GM12891 (cell line): ENCODE data around the gene C4orf50.

Source experiments
- POLR2A ChIP-seq: IDR thresholded peaks from 2 replicates; pipeline ENCODE4 v1.6.1; 2011; ENCODE audit warnings: low read depth, low read length, control low read depth
- POLR2AphosphoS5 ChIP-seq: IDR thresholded peaks from 2 replicates; pipeline ENCODE4 v1.6.1; 2011; ENCODE audit warnings: low read depth, low read length, control low read depth
- SPI1 ChIP-seq: IDR thresholded peaks from 2 replicates; pipeline ENCODE4 v1.6.1; 2011; ENCODE audit warnings: low read depth, low read length, control low read depth
- TAF1 ChIP-seq: IDR thresholded peaks from 2 replicates; pipeline ENCODE4 v1.6.1; 2011; ENCODE audit warnings: low read depth, low read length, control low read depth

DNA sequence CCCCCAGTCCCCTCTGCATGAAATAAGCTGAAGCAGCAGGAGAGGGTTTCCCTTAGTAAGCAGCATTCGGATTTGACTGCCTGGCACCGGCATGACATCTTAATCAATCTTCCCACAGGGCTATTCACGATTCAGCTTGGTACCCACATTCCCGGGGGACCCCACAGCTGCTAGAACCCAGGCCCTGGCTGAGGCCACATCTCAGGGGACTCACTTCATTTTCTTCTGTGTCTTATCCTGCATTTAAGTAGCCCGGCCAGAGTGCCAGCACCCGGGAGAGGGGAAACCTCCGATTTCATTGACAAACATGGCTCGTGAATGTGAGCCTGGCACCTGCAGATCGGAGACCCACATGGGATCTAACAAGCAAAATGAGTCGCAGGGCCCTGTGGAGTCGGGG lies 73.1 kb downstream of the C4orf50 start:
- TF ChIP-seq SPI1 (no peak), POLR2AphosphoS5 (no peak), POLR2A (no peak), TAF1 (no peak)
